ENCODE data around the gene ESPN. TPM values are rescaled to one million over a fixed set of nuclear protein-coding genes. Genes with fewer than 3 reads are reported as not detected.

ESPN gene
- polyA plus RNA-seq: 0.47 to 3.6 TPM (median 1.2 TPM) in 3 replicates
- 4.3 TPM for polyA plus RNA-seq (2011; ENCODE audit: low read depth)
- 1.0 and 4.6 TPM in 2 replicates for polyA plus RNA-seq (2011; cell fraction: cytosol; rRNA removed)
- polyA plus RNA-seq (2011; cell fraction: nucleus; rRNA removed): 7.3 and 11.3 TPM in 2 replicates
- polyA plus RNA-seq (2012; ENCODE audit: low replicate concordance): 2.4 and 17.9 TPM in 2 replicates
- 0.48 to 4.3 TPM (median 2.2 TPM) in 3 replicates for polyA minus RNA-seq
- 13.4 TPM for polyA minus RNA-seq (2011; cell fraction: cytosol; rRNA and poly(A)+ RNA removed)
- polyA minus RNA-seq (2011; cell fraction: nucleus; rRNA and poly(A)+ RNA removed): 3.1 and 3.3 TPM in 2 replicates

- no peaks in the 10 kb centered on the region for H3K9me3 ChIP-seq (ENCODE audit: control insufficient read depth, low read depth, low read length)
- H3K36me3 ChIP-seq (ENCODE audit: control insufficient read depth in 2 of 2, extremely low read depth in 1 of 2, insufficient read depth in 2 of 2, low read length in 2 of 2): no peaks in the 10 kb centered on the region
- H3K4me2 ChIP-seq (ENCODE audit: control insufficient read depth, extremely low read depth, insufficient read depth, low read depth, low read length): peak within 1 kb of the TSS; percentile 73
- dilution Hi-C loops (cut with MboI; ENCODE audit: extremely low pct_ligation_motif_present, low sequenced_read_pairs): no loop called here
- TF ChIP-seq EZH2 (IDR thresholded peaks at IDR 0.05; ENCODE audit: low read length): no peak
- no peak for TF ChIP-seq CTCF (optimal IDR thresholded peaks at IDR 0.05 in 1 of 3, IDR thresholded peaks at IDR 0.05 in 1 of 3, conservative IDR thresholded peaks at IDR 0.05 in 1 of 3; ENCODE audit: extremely low read depth in 1 of 3, insufficient read depth in 2 of 3, low read length in 3 of 3)
- H3K4me3 ChIP-seq (ENCODE audit: control insufficient read depth in 2 of 3, extremely low read depth in 1 of 3, insufficient read depth in 2 of 3, low read depth in 1 of 3, low read length in 3 of 3): peak within 1 kb of the TSS in 2 of 3 experiments; percentile 13 to 46
- no peaks in the 10 kb centered on the region for H4K20me1 ChIP-seq (ENCODE audit: control insufficient read depth, extremely low read depth, insufficient read depth, low read length)
- H2AFZ ChIP-seq (ENCODE audit: control insufficient read depth, low read length): peak within 1 kb of the TSS; percentile 60
- no peaks in the 10 kb centered on the region for H3K79me2 ChIP-seq (ENCODE audit: control insufficient read depth, insufficient read depth, low read length)
- H3K4me1 ChIP-seq (ENCODE audit: control insufficient read depth, extremely low read depth, insufficient read depth, low read length): peaks cover 60% of the 10 kb centered on the region
- FAIRE-seq: no peak
- H3K27ac ChIP-seq (ENCODE audit: control insufficient read depth, insufficient read depth, low read length): no peak within 1 kb of the TSS
- peak within 1 kb of the TSS; percentile 58 for H3K9ac ChIP-seq (ENCODE audit: control insufficient read depth, extremely low read depth, insufficient read depth, low read length)
- no peak for DNase-seq (ENCODE audit: low read depth, low spot score)
- no peaks in the 10 kb centered on the region for H3K9me1 ChIP-seq (ENCODE audit: control insufficient read depth, extremely low read depth, insufficient read depth, low read length)
- H3K27me3 ChIP-seq (ENCODE audit: control insufficient read depth, extremely low read depth, insufficient read depth, low read length): peaks cover 19% of the 10 kb centered on the region
These were observed at the start of gene ESPN for GRCh38 chr1:6424619-6425593. ESPN (plus strand) TSS chr1:6424776; CDS start chr1:6424956, 180 bp downstream.

GRCh38 chr1:6378096-6378746 is 46.4 kb upstream of the ESPN start:
- Histone ChIP-seq H3K4me3 (ENCODE audit: control insufficient read depth in 2 of 3, extremely low read depth in 1 of 3, insufficient read depth in 2 of 3, low read depth in 1 of 3, low read length in 3 of 3) (no peak overlapping the region), H3K79me2 (ENCODE audit: control insufficient read depth, insufficient read depth, low read length) (peaks cover 92% of the 10 kb centered on the region), H3K27me3 (ENCODE audit: control insufficient read depth, extremely low read depth, insufficient read depth, low read length) (no peaks in the 10 kb centered on the region), H3K4me2 (ENCODE audit: control insufficient read depth, extremely low read depth, insufficient read depth, low read depth, low read length) (no peak overlapping the region), H3K9me1 (ENCODE audit: control insufficient read depth, extremely low read depth, insufficient read depth, low read length) (peaks cover 6% of the 10 kb centered on the region), H3K9me3 (ENCODE audit: control insufficient read depth, low read depth, low read length) (no peaks in the 10 kb centered on the region), H3K9ac (ENCODE audit: control insufficient read depth, extremely low read depth, insufficient read depth, low read length) (no peak overlapping the region), H3K36me3 (ENCODE audit: control insufficient read depth in 2 of 2, extremely low read depth in 1 of 2, insufficient read depth in 2 of 2, low read length in 2 of 2) (no peaks in the 10 kb centered on the region), H4K20me1 (ENCODE audit: control insufficient read depth, extremely low read depth, insufficient read depth, low read length) (peaks cover 15% of the 10 kb centered on the region), H3K4me1 (ENCODE audit: control insufficient read depth, extremely low read depth, insufficient read depth, low read length) (peaks cover 8% of the 10 kb centered on the region), H3K27ac (ENCODE audit: control insufficient read depth, insufficient read depth, low read length) (no peak overlapping the region), H2AFZ (ENCODE audit: control insufficient read depth, low read length) (no peak overlapping the region)
- peak in 1 of 3 experiments; percentile 61 for TF ChIP-seq CTCF (optimal IDR thresholded peaks at IDR 0.05 in 1 of 3, IDR thresholded peaks at IDR 0.05 in 1 of 3, conservative IDR thresholded peaks at IDR 0.05 in 1 of 3; ENCODE audit: extremely low read depth in 1 of 3, insufficient read depth in 2 of 3, low read length in 3 of 3)
- TF ChIP-seq EZH2 (IDR thresholded peaks at IDR 0.05; ENCODE audit: low read length): no peak
- dilution Hi-C loops (cut with MboI; ENCODE audit: extremely low pct_ligation_motif_present, low sequenced_read_pairs): no loop called here
- FAIRE-seq (no peak), DNase-seq (ENCODE audit: low read depth, low spot score) (no peak)
